Measurements from ENCODE around the gene CEBPE.

DNA sequence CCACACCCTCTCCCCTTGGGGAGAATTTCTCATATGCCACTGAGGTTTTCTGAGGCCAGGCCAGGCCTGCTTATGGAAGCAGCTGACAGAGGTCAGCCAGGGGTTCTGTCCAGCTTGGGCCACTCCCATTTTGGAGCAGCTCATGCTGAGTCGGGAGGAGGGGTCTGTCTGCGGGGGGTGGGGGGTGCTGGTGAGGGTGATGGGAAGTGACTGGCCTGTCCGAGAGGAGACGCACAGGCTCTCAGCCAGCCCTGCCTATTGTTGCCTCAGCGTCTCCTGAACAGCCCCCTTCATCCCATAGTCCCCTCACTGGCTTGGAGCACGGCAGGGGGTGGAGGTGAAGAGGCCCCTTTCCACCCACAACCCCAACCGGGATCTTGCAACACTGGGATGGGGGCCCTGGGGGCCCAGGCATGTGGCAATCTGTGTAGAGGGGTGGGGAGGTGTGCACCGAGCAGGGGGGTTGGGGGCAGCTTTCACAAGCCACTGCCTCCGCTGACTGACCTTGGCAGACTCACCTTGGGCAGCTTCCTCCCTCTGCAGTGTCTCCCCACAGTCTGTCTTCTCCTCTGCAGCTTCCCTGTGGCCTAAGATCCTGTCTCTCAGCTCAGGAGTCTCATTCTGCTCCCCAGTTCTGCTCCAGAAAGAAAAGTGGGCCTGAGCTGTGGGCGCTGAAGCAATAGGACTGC is 5.5 kb downstream of the CEBPE start:
- TF ChIP-seq, protein P1, sequence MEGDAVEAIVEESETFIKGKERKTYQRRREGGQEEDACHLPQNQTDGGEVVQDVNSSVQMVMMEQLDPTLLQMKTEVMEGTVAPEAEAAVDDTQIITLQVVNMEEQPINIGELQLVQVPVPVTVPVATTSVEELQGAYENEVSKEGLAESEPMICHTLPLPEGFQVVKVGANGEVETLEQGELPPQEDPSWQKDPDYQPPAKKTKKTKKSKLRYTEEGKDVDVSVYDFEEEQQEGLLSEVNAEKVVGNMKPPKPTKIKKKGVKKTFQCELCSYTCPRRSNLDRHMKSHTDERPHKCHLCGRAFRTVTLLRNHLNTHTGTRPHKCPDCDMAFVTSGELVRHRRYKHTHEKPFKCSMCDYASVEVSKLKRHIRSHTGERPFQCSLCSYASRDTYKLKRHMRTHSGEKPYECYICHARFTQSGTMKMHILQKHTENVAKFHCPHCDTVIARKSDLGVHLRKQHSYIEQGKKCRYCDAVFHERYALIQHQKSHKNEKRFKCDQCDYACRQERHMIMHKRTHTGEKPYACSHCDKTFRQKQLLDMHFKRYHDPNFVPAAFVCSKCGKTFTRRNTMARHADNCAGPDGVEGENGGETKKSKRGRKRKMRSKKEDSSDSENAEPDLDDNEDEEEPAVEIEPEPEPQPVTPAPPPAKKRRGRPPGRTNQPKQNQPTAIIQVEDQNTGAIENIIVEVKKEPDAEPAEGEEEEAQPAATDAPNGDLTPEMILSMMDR (IDR thresholded peaks at IDR 0.05), result no peak
- TF ChIP-seq POLR2A (IDR thresholded peaks at IDR 0.05) (no peak), POLR2AphosphoS5 (IDR thresholded peaks at IDR 0.05) (no peak), EP300 (IDR thresholded peaks at IDR 0.05) (no peak)

Data from sigmoid colon (tissue), 4 donors.